Measurements from ENCODE around the gene TNFRSF4.

The TNFRSF4 gene

GRCh38 chr1:1240348-1240732 is 26.4 kb upstream of the TNFRSF4 start:
- no peak for ATAC-seq
- Mint-ChIP-seq H3K27ac (no peak overlapping the region), H3K4me3 (no peak overlapping the region), H3K4me1 (no peaks in the 10 kb centered on the region), H3K36me3 (ENCODE audit: low read depth) (no peaks in the 10 kb centered on the region), H3K27me3 (peaks cover 1% of the 10 kb centered on the region), H3K9me3 (no peaks in the 10 kb centered on the region)
- no peak for DNase-seq

GRCh38 chr1:1239614-1240347 is 25.8 kb upstream of the TNFRSF4 start:
- no peaks in the 10 kb centered on the region for H3K9me3 Mint-ChIP-seq
- no peak overlapping the region for H3K27ac Mint-ChIP-seq
- ATAC-seq (no peak), DNase-seq (no peak)
- H3K4me3 Mint-ChIP-seq = no peak overlapping the region
- no peaks in the 10 kb centered on the region for H3K36me3 Mint-ChIP-seq (ENCODE audit: low read depth)
- no peaks in the 10 kb centered on the region for H3K4me1 Mint-ChIP-seq
- peaks cover 1% of the 10 kb centered on the region for H3K27me3 Mint-ChIP-seq

DNA sequence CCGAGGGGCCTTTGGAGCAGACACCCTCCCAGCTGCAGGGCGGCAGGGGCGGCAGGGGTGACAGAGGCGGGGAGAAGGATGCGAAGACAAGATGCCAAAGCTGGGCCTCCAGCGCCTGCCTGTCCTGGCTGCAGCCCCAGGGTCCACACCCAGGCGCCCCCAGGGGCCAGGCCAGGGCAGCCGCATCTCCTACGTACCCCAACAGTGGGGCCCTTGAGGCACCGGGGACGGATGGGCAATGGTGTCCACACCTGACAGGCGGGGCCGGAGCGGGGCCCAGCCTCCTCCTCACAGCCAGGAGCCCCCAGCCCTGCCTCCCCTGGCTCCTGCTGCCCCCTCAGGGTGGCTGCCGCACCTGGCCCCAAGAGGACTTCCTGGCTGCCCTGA is 25.3 kb upstream of the TNFRSF4 start:
- Mint-ChIP-seq H3K4me1 (peaks cover 5% of the 10 kb centered on the region), H3K4me3 (no peak overlapping the region), H3K27ac (no peak overlapping the region), H3K27me3 (peaks cover 1% of the 10 kb centered on the region), H3K9me3 (no peaks in the 10 kb centered on the region), H3K36me3 (ENCODE audit: low read depth) (peaks cover 2% of the 10 kb centered on the region)
- DNase-seq (no peak), ATAC-seq (no peak)

GRCh38 chr1:1238702-1239178 is 24.8 kb upstream of the TNFRSF4 start:
- DNase-seq = no peak
- no peak for ATAC-seq
- H3K36me3 Mint-ChIP-seq (ENCODE audit: low read depth) = peaks cover 7% of the 10 kb centered on the region
- H3K4me1 Mint-ChIP-seq = peaks cover 10% of the 10 kb centered on the region
- no peak overlapping the region for H3K27ac Mint-ChIP-seq
- peaks cover 1% of the 10 kb centered on the region for H3K27me3 Mint-ChIP-seq
- H3K9me3 Mint-ChIP-seq = no peaks in the 10 kb centered on the region
- H3K4me3 Mint-ChIP-seq = no peak overlapping the region

DNA sequence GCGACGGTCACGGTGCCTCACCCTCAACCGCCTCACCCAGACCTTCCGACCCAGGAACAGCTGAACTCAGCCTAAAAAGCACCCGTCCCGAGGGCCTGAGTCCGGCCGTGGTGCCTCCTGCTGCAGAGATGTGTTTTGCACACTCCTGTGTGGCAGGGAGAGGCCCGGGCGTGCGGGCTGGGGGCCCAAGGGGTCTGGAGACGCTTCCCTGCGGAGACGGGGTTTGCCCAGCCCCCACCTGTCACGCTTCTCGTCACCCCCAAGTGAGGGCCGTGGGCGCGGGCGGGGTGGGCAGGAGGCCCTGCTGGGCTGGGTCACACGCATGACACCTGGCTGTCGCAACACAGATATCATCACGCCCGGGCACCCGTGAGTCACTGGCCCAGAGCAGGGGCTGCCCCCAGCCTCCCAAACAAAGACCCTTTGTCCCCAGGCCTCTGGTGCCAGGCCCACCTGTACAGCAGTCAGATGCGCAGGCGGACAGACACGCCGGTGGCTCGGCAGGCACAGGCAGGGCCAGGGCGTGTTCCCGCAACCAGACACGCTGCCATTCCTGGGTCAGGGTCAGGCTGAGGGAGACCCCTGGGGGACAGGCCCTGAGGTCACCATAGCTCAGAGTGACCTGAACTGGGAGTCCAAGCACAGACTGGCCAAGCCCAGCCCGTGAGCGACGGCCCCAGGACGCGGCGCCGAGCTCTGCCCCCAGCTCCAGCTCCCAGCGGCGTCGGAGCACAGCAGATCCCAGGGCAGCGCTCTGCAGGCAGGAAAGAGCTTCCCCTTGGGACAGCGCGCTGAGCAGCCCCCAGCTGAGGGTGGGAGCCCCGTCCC is 24.1 kb upstream of the TNFRSF4 start:
- H3K36me3 Mint-ChIP-seq (ENCODE audit: low read depth) = peaks cover 11% of the 10 kb centered on the region
- DNase-seq = no peak
- peaks cover 1% of the 10 kb centered on the region for H3K27me3 Mint-ChIP-seq
- H3K9me3 Mint-ChIP-seq = no peaks in the 10 kb centered on the region
- no peak for ATAC-seq
- H3K4me1 Mint-ChIP-seq = peaks cover 14% of the 10 kb centered on the region
- no peak overlapping the region for H3K4me3 Mint-ChIP-seq
- no peak overlapping the region for H3K27ac Mint-ChIP-seq

DNA sequence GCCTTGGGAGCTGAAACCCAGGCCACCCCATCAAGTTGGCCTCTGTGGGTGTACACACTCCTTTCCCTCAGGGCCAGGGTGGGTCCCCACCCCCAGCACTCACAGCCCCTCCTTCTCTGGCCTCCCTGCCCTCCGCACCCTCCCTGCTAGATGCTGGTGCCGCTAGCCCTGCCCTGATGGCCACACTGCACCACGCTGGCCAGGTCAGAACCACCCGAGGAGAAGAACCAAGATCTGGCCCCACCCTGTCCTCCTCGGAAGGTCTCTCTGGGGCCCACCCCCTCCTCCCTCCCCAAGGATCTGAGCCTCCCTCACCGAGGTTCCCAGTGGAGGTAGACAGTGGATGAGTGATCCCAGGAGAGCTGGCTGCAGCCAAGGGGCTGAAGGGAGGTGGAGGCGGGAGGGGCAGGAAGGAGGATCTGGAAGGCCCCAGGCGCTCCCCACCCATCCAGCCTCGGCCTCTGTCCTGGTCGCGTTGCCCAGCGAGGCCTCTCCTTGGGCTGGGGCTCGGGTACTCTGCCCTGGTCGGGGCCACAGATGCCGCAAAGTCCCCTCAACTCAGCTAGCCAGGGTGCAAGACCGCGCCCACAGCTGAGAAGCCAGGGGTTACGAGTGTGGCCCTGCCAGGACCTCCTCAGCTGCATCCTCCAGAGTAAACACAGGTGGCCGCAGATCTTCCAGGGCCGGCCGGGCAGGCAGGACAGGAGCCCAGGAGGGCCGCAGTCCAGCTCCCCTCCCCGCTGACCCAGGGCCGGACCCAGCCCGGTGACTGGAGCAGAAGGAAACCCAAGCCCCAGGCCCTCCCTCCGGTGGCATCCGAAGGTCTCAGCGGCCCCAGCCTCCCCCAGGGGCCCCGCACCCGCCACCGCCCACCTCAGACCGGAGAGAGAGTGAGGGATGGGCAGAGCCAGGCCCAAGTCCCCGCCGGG is 23.3 kb upstream of the TNFRSF4 start:
- H3K4me1 Mint-ChIP-seq = peaks cover 14% of the 10 kb centered on the region
- peaks cover 11% of the 10 kb centered on the region for H3K36me3 Mint-ChIP-seq (ENCODE audit: low read depth)
- H3K27me3 Mint-ChIP-seq = peaks cover 1% of the 10 kb centered on the region
- DNase-seq (no peak), ATAC-seq (no peak)
- no peak overlapping the region for H3K27ac Mint-ChIP-seq
- no peak overlapping the region for H3K4me3 Mint-ChIP-seq
- H3K9me3 Mint-ChIP-seq = no peaks in the 10 kb centered on the region

DNA sequence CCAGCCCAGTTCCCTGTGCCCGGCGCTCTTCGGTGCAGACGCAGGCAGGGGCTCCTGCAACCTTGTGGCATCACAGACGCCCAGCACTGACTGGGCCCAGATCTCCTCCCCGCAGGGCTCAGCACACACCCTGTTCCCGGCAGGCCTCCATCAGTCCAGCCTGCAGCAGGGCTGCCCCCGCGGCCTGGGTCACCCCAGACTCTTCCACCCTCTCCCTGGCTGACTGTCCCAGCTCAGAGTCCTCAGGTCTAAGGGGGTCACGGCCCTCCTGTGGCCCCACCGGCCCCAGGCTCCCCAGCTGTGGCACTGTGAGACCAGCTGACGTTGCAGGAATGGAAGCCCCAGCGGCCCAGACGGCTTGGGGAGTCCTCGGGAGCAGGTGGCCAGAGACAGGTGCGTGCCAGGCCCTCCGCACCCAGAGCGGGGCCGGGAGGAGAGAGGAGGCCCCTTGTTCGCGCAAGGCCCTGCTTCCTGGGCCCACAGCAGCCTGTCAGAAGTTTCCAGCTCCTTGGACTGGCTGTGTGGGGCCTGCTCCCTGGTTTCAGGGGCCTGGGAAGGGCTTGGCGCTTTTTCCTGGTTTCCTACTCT is 22.3 kb upstream of the TNFRSF4 start:
- H3K9me3 Mint-ChIP-seq = no peaks in the 10 kb centered on the region
- H3K4me1 Mint-ChIP-seq = peaks cover 14% of the 10 kb centered on the region
- H3K27me3 Mint-ChIP-seq = peaks cover 1% of the 10 kb centered on the region
- peaks cover 11% of the 10 kb centered on the region for H3K36me3 Mint-ChIP-seq (ENCODE audit: low read depth)
- DNase-seq (no peak), ATAC-seq (no peak)
- H3K27ac Mint-ChIP-seq = no peak overlapping the region
- no peak overlapping the region for H3K4me3 Mint-ChIP-seq

GRCh38 chr1:1235016-1235744 is 21.2 kb upstream of the TNFRSF4 start:
- no peaks in the 10 kb centered on the region for H3K9me3 Mint-ChIP-seq
- H3K36me3 Mint-ChIP-seq (ENCODE audit: low read depth) = peaks cover 19% of the 10 kb centered on the region
- peaks cover 22% of the 10 kb centered on the region for H3K4me1 Mint-ChIP-seq
- peaks cover 1% of the 10 kb centered on the region for H3K27me3 Mint-ChIP-seq
- ATAC-seq = no peak
- no peak overlapping the region for H3K27ac Mint-ChIP-seq
- no peak for DNase-seq
- H3K4me3 Mint-ChIP-seq = peak overlapping the region; percentile 81

DNA sequence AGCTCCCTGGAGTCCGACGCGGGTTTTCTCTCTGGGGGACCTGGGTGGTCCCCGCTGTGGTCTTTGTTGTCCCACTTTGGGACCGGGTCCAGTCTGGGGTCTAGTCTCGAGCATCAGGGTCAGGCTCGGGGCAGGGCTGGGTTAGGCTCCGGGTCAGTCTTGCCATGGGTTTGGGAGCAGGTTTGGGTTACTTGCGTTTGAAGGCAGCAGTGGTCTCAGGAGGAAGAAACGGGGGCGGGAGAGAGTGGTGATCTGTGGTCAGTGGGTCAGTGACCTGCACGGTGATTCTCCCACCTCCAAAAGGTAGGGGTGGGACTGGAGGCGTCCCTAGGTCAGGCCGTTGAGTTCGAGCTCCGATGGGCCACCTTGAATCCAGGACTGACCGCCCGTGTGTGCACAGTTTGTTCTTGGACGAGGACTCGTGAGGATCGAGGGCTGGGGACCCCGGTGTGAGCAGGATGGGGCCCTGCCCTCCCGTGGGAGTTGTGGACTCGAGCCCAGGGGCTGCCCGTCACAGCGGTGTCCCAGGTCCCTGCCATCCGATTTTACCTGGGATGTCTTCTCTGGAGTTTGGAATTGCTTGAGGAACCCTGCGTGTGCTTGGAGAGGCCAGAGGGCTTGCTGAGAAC is 20.3 kb upstream of the TNFRSF4 start:
- Mint-ChIP-seq H3K4me1 (peaks cover 31% of the 10 kb centered on the region), H3K9me3 (no peaks in the 10 kb centered on the region), H3K27me3 (peaks cover 1% of the 10 kb centered on the region), H3K36me3 (ENCODE audit: low read depth) (peaks cover 24% of the 10 kb centered on the region), H3K27ac (peak overlapping the region; percentile 92), H3K4me3 (peak overlapping the region; percentile 81)
- ATAC-seq (no peak), DNase-seq (no peak)

- peaks cover 24% of the 10 kb centered on the region for H3K36me3 Mint-ChIP-seq (ENCODE audit: low read depth)
- no peak for ATAC-seq
Observed at GRCh38 chr1:1233567-1233892, 19.6 kb upstream of the TNFRSF4 start.

DNA sequence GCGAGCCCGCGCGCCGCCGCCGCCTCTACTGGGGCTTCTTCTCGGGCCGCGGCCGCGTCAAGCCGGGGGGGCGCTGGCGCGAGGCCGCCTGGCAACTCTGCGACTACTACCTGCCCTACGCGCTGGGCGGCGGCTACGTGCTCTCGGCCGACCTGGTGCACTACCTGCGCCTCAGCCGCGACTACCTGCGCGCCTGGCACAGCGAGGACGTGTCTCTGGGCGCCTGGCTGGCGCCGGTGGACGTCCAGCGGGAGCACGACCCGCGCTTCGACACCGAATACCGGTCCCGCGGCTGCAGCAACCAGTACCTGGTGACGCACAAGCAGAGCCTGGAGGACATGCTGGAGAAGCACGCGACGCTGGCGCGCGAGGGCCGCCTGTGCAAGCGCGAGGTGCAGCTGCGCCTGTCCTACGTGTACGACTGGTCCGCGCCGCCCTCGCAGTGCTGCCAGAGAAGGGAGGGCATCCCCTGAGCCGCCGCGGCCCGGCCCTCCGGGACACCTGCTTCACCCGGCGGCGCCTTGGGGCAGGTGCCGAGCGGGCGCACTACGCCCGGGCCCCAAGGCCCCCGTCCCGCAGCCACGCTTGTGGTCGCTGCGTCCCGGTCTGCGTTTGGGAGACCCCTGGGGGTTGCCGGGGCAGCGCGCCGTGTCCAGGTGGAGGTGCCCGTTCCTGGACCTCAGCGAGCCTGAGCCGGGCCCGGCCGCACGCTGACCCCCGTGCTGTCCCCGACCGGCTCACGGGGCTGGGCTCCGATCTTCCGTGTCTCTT is 19.0 kb upstream of the TNFRSF4 start:
- H3K27ac Mint-ChIP-seq = peak overlapping the region; percentile 92

More at GRCh38 chr1:1233567-1233892, 19.6 kb upstream of the TNFRSF4 start:
- peaks cover 35% of the 10 kb centered on the region for H3K4me1 Mint-ChIP-seq
- no peaks in the 10 kb centered on the region for H3K27me3 Mint-ChIP-seq
- H3K27ac Mint-ChIP-seq = peak overlapping the region; percentile 92
- no peaks in the 10 kb centered on the region for H3K9me3 Mint-ChIP-seq
- no peak for DNase-seq
- peak overlapping the region; percentile 81 for H3K4me3 Mint-ChIP-seq

GRCh38 chr1:1232208-1232795 is 18.3 kb upstream of the TNFRSF4 start, which contains the start of gene B3GALT6:
Gene B3GALT6 (plus strand): TSS chr1:1232237. CDS start chr1:1232279, 42 bp downstream.
- H3K4me3 Mint-ChIP-seq = peak within 1 kb of the TSS; percentile 89
- peaks cover 35% of the 10 kb centered on the region for H3K4me1 Mint-ChIP-seq
- no peaks in the 10 kb centered on the region for H3K9me3 Mint-ChIP-seq
- peaks cover 28% of the 10 kb centered on the region for H3K36me3 Mint-ChIP-seq (ENCODE audit: low read depth)
- peak within 1 kb of the TSS; percentile 84 for H3K27ac Mint-ChIP-seq
- DNase-seq (no peak), ATAC-seq (no peak)
- no peaks in the 10 kb centered on the region for H3K27me3 Mint-ChIP-seq

More for the DNA sequence above, 19.0 kb upstream of the TNFRSF4 start:
- Mint-ChIP-seq H3K27me3 (no peaks in the 10 kb centered on the region), H3K4me3 (peak overlapping the region; percentile 81), H3K9me3 (no peaks in the 10 kb centered on the region), H3K4me1 (peaks cover 35% of the 10 kb centered on the region), H3K36me3 (ENCODE audit: low read depth) (peaks cover 24% of the 10 kb centered on the region)
- no peak for DNase-seq
- ATAC-seq = no peak
